Osteocyte (in vitro differentiated cells): ENCODE measurements around the gene GSC2. TPM values are rescaled to one million over a fixed set of nuclear protein-coding genes. Genes with fewer than 3 reads are reported as not detected.

Experiments used
- DNase-seq: peaks from one replicate; pipeline ENCODE4 v3.0.0; 2021; ENCODE audit warnings: mixed read lengths; ENCODE audit not compliant: unreplicated experiment; ENCODE audit errors: extremely low spot score
- H3K27ac Mint-ChIP-seq: one replicate; pipeline ENCODE4 v1.8.0; 2021; ENCODE audit warnings: mild to moderate bottlenecking, mixed read lengths; ENCODE audit not compliant: unreplicated experiment
- H3K27me3 Mint-ChIP-seq: one replicate; pipeline ENCODE4 v1.8.0; 2021; ENCODE audit warnings: mixed read lengths; ENCODE audit not compliant: unreplicated experiment
- H3K36me3 Mint-ChIP-seq: one replicate; pipeline ENCODE4 v1.8.0; 2021; ENCODE audit warnings: mixed read lengths; ENCODE audit not compliant: unreplicated experiment
- H3K4me1 Mint-ChIP-seq: one replicate; pipeline ENCODE4 v1.8.0; 2021; ENCODE audit warnings: mixed read lengths; ENCODE audit not compliant: unreplicated experiment
- H3K4me3 Mint-ChIP-seq: one replicate; pipeline ENCODE4 v1.8.0; 2021; ENCODE audit warnings: mild to moderate bottlenecking, moderate library complexity, mixed read lengths; ENCODE audit not compliant: unreplicated experiment
- H3K9me3 Mint-ChIP-seq: one replicate; pipeline ENCODE4 v1.8.0; 2021; ENCODE audit warnings: mixed read lengths; ENCODE audit not compliant: unreplicated experiment
- CTCF ChIP-seq: fragments of 200-600 bp; sonication (generic); IDR thresholded peaks from 2 replicates; pipeline ENCODE4 v1.5.0; 2021; ENCODE audit warnings: antibody characterized with exemption, mild to moderate bottlenecking, moderate library complexity
- total RNA-seq: library from RNA; stranded (reverse); gene quantifications from 2 replicates; pipeline ENCODE4 v1.2.1, GENCODE V29; 2021

GSC2 gene
- total RNA-seq, 1 donor from 2014 or later: not detected

GRCh38 chr22:19105867-19106802 lies 44.0 kb downstream of the GSC2 start:
- TF ChIP-seq CTCF: no peak
- no peak overlapping the region for H3K4me3 Mint-ChIP-seq
- no peaks in the 10 kb centered on the region for H3K27me3 Mint-ChIP-seq
- DNase-seq: no peak
- H3K9me3 Mint-ChIP-seq: no peaks in the 10 kb centered on the region
- H3K27ac Mint-ChIP-seq: peak overlapping the region; percentile 23
- no peaks in the 10 kb centered on the region for H3K36me3 Mint-ChIP-seq
- peaks cover 36% of the 10 kb centered on the region for H3K4me1 Mint-ChIP-seq

- H3K27me3 Mint-ChIP-seq: no peaks in the 10 kb centered on the region
- H3K27ac Mint-ChIP-seq: no peak overlapping the region
- no peaks in the 10 kb centered on the region for H3K36me3 Mint-ChIP-seq
- H3K9me3 Mint-ChIP-seq: no peaks in the 10 kb centered on the region
- H3K4me3 Mint-ChIP-seq: no peak overlapping the region
- no peak for TF ChIP-seq CTCF
- no peak for DNase-seq
- H3K4me1 Mint-ChIP-seq: peaks cover 36% of the 10 kb centered on the region
Measured at GRCh38 chr22:19105456-19105855, 44.6 kb downstream of the GSC2 start.

GRCh38 chr22:19103880-19104821 lies 45.9 kb downstream of the GSC2 start:
- no peak for DNase-seq
- Mint-ChIP-seq H3K9me3 (no peaks in the 10 kb centered on the region), H3K36me3 (no peaks in the 10 kb centered on the region), H3K27me3 (no peaks in the 10 kb centered on the region), H3K4me3 (no peak overlapping the region), H3K27ac (peak overlapping the region; percentile 38), H3K4me1 (peaks cover 24% of the 10 kb centered on the region)
- TF ChIP-seq CTCF: no peak

- no peaks in the 10 kb centered on the region for H3K27me3 Mint-ChIP-seq
- no peak for TF ChIP-seq CTCF
- no peak overlapping the region for H3K27ac Mint-ChIP-seq
- H3K36me3 Mint-ChIP-seq: peaks cover 6% of the 10 kb centered on the region
- no peaks in the 10 kb centered on the region for H3K9me3 Mint-ChIP-seq
- no peak for DNase-seq
- H3K4me1 Mint-ChIP-seq: peaks cover 12% of the 10 kb centered on the region
- H3K4me3 Mint-ChIP-seq: no peak overlapping the region
Measured at GRCh38 chr22:19098157-19098556, 51.9 kb downstream of the GSC2 start.
